Fibroblast of pulmonary artery (primary cell): Measurements from ENCODE around the gene ZNF33B.

Source experiments
- DNase-seq: peaks from one replicate; pipeline ENCODE4 v3.0.0-alpha.2; 2010; ENCODE audit warnings: low read depth
- H3K4me3 ChIP-seq: replicated peaks from 2 replicates; pipeline ENCODE4 v1.5.1; 2011; ENCODE audit warnings: low read depth, mild to moderate bottlenecking, control low read depth, low read length, moderate library complexity
- CTCF ChIP-seq: IDR thresholded peaks from 2 replicates; pipeline ENCODE4 v1.5.1; 2011; ENCODE audit warnings: mild to moderate bottlenecking, control low read depth, low read length, inconsistent platforms; ENCODE audit errors: missing control alignments

The ZNF33B gene

GRCh38 chr10:42648512-42648911 is 10.1 kb upstream of the ZNF33B start:
- no peak for DNase-seq
- TF ChIP-seq CTCF, result no peak
- no peak overlapping the region for H3K4me3 ChIP-seq

- DNase-seq, result no peak
- TF ChIP-seq CTCF, result no peak
- H3K4me3 ChIP-seq, result no peak overlapping the region
These were observed 8.6 kb upstream of the ZNF33B start for GRCh38 chr10:42646687-42647640.

- no peak overlapping the region for H3K4me3 ChIP-seq
- no peak for DNase-seq
- TF ChIP-seq CTCF, result no peak
These were observed 7.8 kb upstream of the ZNF33B start for GRCh38 chr10:42646214-42646613.

- DNase-seq, result no peak
- TF ChIP-seq CTCF, result no peak
- H3K4me3 ChIP-seq, result no peak overlapping the region
These were observed 7.1 kb upstream of the ZNF33B start for GRCh38 chr10:42645516-42645915.

GRCh38 chr10:42645103-42645502 is 6.7 kb upstream of the ZNF33B start:
- no peak overlapping the region for H3K4me3 ChIP-seq
- peak; percentile 47 for DNase-seq
- TF ChIP-seq CTCF, result no peak

- DNase-seq, result no peak
- no peak overlapping the region for H3K4me3 ChIP-seq
- no peak for TF ChIP-seq CTCF
These were observed 2.4 kb upstream of the ZNF33B start for GRCh38 chr10:42640610-42641229.
